ENCODE measurements around the gene STK16.
"Not testable (repeated sequence)": the region's sequence is repeated elsewhere in the genome, so short reads cannot be mapped to it uniquely, and the experiment has no call there.

The STK16 gene

GRCh38 chr2:219245148-219245898 lies at the start of gene STK16, which contains the start of gene GLB1L:
TSS of gene STK16 (plus strand) at chr2:219245479. CDS start at chr2:219246000, 521 bp downstream.
TSS of gene GLB1L (minus strand) at chr2:219245444. CDS start at chr2:219243573, 1,871 bp downstream.
- in situ Hi-C loops (cut with MboI; ENCODE audit: low sequenced_read_pairs) = no loop called here

- in situ Hi-C loops (cut with MboI; ENCODE audit: low sequenced_read_pairs) = no loop called here
Measured at GRCh38 chr2:219197388-219197787, 47.9 kb upstream of the STK16 start.

- in situ Hi-C loops (cut with MboI; ENCODE audit: low sequenced_read_pairs) = no loop called here
Measured at GRCh38 chr2:219198974-219199373, 46.3 kb upstream of the STK16 start.

- in situ Hi-C loops (cut with MboI; ENCODE audit: low sequenced_read_pairs) = no loop called here
Measured at GRCh38 chr2:219199470-219200211, 45.6 kb upstream of the STK16 start.

GRCh38 chr2:219200502-219201326 lies 44.6 kb upstream of the STK16 start:
- in situ Hi-C loops (cut with MboI; ENCODE audit: low sequenced_read_pairs) = not testable (repeated sequence)

- in situ Hi-C loops (cut with MboI; ENCODE audit: low sequenced_read_pairs) = not testable (repeated sequence)
Measured at GRCh38 chr2:219201331-219201730, 43.9 kb upstream of the STK16 start.

- in situ Hi-C loops (cut with MboI; ENCODE audit: low sequenced_read_pairs) = no loop called here
Measured at GRCh38 chr2:219204425-219205164, 40.7 kb upstream of the STK16 start.

- in situ Hi-C loops (cut with MboI; ENCODE audit: low sequenced_read_pairs) = no loop called here
Measured at GRCh38 chr2:219205165-219205538, 40.1 kb upstream of the STK16 start.

GRCh38 chr2:219205981-219206327 lies 39.3 kb upstream of the STK16 start:
- in situ Hi-C loops (cut with MboI; ENCODE audit: low sequenced_read_pairs) = no loop called here

- in situ Hi-C loops (cut with MboI; ENCODE audit: low sequenced_read_pairs) = no loop called here
Measured at GRCh38 chr2:219206328-219207133, 38.7 kb upstream of the STK16 start, which contains the start of gene ZFAND2B. TSS of gene ZFAND2B (plus strand) at chr2:219206782. CDS start at chr2:219206988, 206 bp downstream.

- in situ Hi-C loops (cut with MboI; ENCODE audit: low sequenced_read_pairs) = no loop called here
Measured at GRCh38 chr2:219207134-219207883, 38.0 kb upstream of the STK16 start.

GRCh38 chr2:219207884-219208740 lies 37.2 kb upstream of the STK16 start:
- in situ Hi-C loops (cut with MboI; ENCODE audit: low sequenced_read_pairs) = no loop called here

- in situ Hi-C loops (cut with MboI; ENCODE audit: low sequenced_read_pairs) = no loop called here
Measured at GRCh38 chr2:219209236-219210195, 35.8 kb upstream of the STK16 start.

GRCh38 chr2:219210196-219210885 lies 34.9 kb upstream of the STK16 start:
- in situ Hi-C loops (cut with MboI; ENCODE audit: low sequenced_read_pairs) = no loop called here

- in situ Hi-C loops (cut with MboI; ENCODE audit: low sequenced_read_pairs) = no loop called here
Measured at GRCh38 chr2:219210886-219211362, 34.4 kb upstream of the STK16 start.

GRCh38 chr2:219213026-219213415 lies 32.3 kb upstream of the STK16 start:
- in situ Hi-C loops (cut with MboI; ENCODE audit: low sequenced_read_pairs) = no loop called here

Measured in hTERT RPE-1 (cell line).